HCT116 (cell line): ENCODE data around the gene GSG1L. TPM values are rescaled to one million over a fixed set of nuclear protein-coding genes. Genes with fewer than 3 reads are reported as not detected.

Experiments used
- ATAC-seq: fragments of 200-7000 bp; cut with Tn5 transposase; 2 replicates; pipeline ENCODE4 v1.9.1; 2020; ENCODE audit warnings: mild to moderate bottlenecking, moderate library complexity
- BruUV-seq: library from RNA; stranded (reverse); fragments of 400-500 nt; replicated peaks from 2 replicates; lab custom pipeline; 2021; lab: Mats Ljungman, UMichigan
- CTCF ChIA-PET: fragments of 300-600 bp; sonication (Branson Sonifier 250); formaldehyde crosslinking; loops from one replicate; lab custom pipeline; 2021; ENCODE audit warnings: antibody characterized with exemption; lab: Charles Lee
- POLR2A ChIA-PET: fragments of 300-600, 350-600 bp; sonication (Branson Sonifier 250); formaldehyde crosslinking; loops from one replicate; lab custom pipeline; 2021; ENCODE audit warnings: antibody characterized with exemption; lab: Charles Lee
- RAD21 ChIA-PET, 2 experiments: fragments of 300-600 bp; sonication (Branson Sonifier 250); formaldehyde crosslinking; loops; one replicate each; lab custom pipeline; 2023; ENCODE audit warnings: low total read pairs in 2 of 2; ENCODE audit not compliant: uncharacterized antibody in 2 of 2, unreplicated experiment in 2 of 2, low non-redundant PET in 1 of 2; lab: Charles Lee
- DNase-seq: peaks from one replicate; pipeline ENCODE4 v3.0.0-alpha.2; 2010; ENCODE audit warnings: low read depth, low spot score
- H2AFZ ChIP-seq: fragments of 200-600 bp; shearing (Covaris generic), sonication (generic); 2 replicates; pipeline ENCODE4 v1.6.1; 2017; ENCODE audit warnings: low read depth, mixed run types, mixed read lengths, antibody characterized with exemption, low read length; ENCODE audit not compliant: poor library complexity, severe bottlenecking
- H3K27ac ChIP-seq: 2 replicates; pipeline ENCODE4 v1.5.1; 2012; ENCODE audit warnings: low read depth, low read length
- H3K27me3 ChIP-seq: fragments of 200-600 bp; sonication (generic); 2 replicates; pipeline ENCODE4 v1.6.1; 2016; ENCODE audit warnings: mixed run types, low read length, mixed read lengths; ENCODE audit not compliant: insufficient read depth
- H3K36me3 ChIP-seq, 2 experiments: fragments of 200-500 bp in 1 of 2; fragments of 200-600 bp in 1 of 2; sonication (Bioruptor generic) in 1 of 2; sonication (generic) in 1 of 2; 2 replicates each; pipeline versions ENCODE4 v1.5.1 to v1.6.1; 2014 to 2016; ENCODE audit warnings: low read length in 2 of 2, inconsistent platforms in 1 of 2, mixed read lengths in 1 of 2, mixed run types in 1 of 2; ENCODE audit not compliant: insufficient read depth in 2 of 2, control insufficient read depth in 1 of 2
- H3K4me1 ChIP-seq, 2 experiments: fragments of 200-600 bp in 1 of 2; sonication (generic) in 1 of 2; 2 replicates each; pipeline versions ENCODE4 v1.5.1 to v1.6.1; 2012 to 2017; ENCODE audit warnings: low read length in 2 of 2, inconsistent platforms in 1 of 2, mild to moderate bottlenecking in 1 of 2, mixed read lengths in 1 of 2, mixed run types in 1 of 2, moderate library complexity in 1 of 2; ENCODE audit not compliant: insufficient read depth in 2 of 2, control insufficient read depth in 1 of 2
- H3K4me2 ChIP-seq: fragments of 200-600 bp; sonication (generic); 2 replicates; pipeline ENCODE4 v1.6.1; 2017; ENCODE audit warnings: mixed run types, low read length, mixed read lengths
- H3K4me3 ChIP-seq, 2 experiments: fragments of 200-600 bp in 1 of 2; sonication (generic) in 1 of 2; replicated peaks in 1 of 2; 2 replicates each; pipeline ENCODE4 v1.5.1; 2011 to 2016; ENCODE audit warnings: low read length in 2 of 2, control low read depth in 1 of 2, low read depth in 1 of 2, mild to moderate bottlenecking in 1 of 2, mixed read lengths in 1 of 2, mixed run types in 1 of 2
- H3K79me2 ChIP-seq: fragments of 200-600 bp; sonication (generic); 2 replicates; pipeline ENCODE4 v1.6.1; 2017; ENCODE audit warnings: mild to moderate bottlenecking, mixed run types, low read length, moderate library complexity, mixed read lengths; ENCODE audit not compliant: insufficient read depth
- H3K9ac ChIP-seq: fragments of 200-600 bp; sonication (generic); 2 replicates; pipeline ENCODE4 v1.6.1; 2016; ENCODE audit warnings: low read length, mixed read lengths
- H3K9me2 ChIP-seq: fragments of 200-600 bp; sonication (generic), shearing (Covaris generic); 2 replicates; pipeline ENCODE4 v1.6.1; 2017; ENCODE audit warnings: mixed run types, mild to moderate bottlenecking, moderate library complexity; ENCODE audit not compliant: insufficient read depth
- H3K9me3 ChIP-seq, 2 experiments: fragments of 200-500 bp in 1 of 2; fragments of 200-600 bp in 1 of 2; sonication (Bioruptor generic) in 1 of 2; sonication (generic) in 1 of 2; 2 replicates each; pipeline ENCODE4 v1.6.1; 2014 to 2017; ENCODE audit warnings: low read length in 2 of 2, mixed read lengths in 2 of 2, inconsistent platforms in 1 of 2, low read depth in 1 of 2, mild to moderate bottlenecking in 1 of 2, mixed run types in 1 of 2, moderate library complexity in 1 of 2; ENCODE audit not compliant: control insufficient read depth in 1 of 2, insufficient read depth in 1 of 2
- H4K20me1 ChIP-seq: fragments of 200-600 bp; sonication (generic), shearing (Covaris generic); 2 replicates; pipeline ENCODE4 v1.6.1; 2017; ENCODE audit warnings: mixed run types, mild to moderate bottlenecking, moderate library complexity; ENCODE audit not compliant: insufficient read depth
- EGR1 ChIP-seq: IDR thresholded peaks from 2 replicates; pipeline ENCODE4 v1.6.1; 2012; ENCODE audit warnings: low read depth
- ELF1 ChIP-seq: IDR thresholded peaks from 2 replicates; pipeline ENCODE4 v1.6.1; 2012; ENCODE audit warnings: low read depth, borderline replicate concordance
- EZH2phosphoT487 ChIP-seq: fragments of 200-600 bp; IDR thresholded peaks from 2 replicates; pipeline ENCODE4 v1.6.1; 2018; ENCODE audit warnings: antibody characterized with exemption, borderline replicate concordance
- POLR2AphosphoS5 ChIP-seq: IDR thresholded peaks from 2 replicates; pipeline ENCODE4 v1.6.1; 2011; ENCODE audit warnings: mild to moderate bottlenecking, low read depth, low read length, moderate library complexity
- SIN3A ChIP-seq: IDR thresholded peaks from 2 replicates; pipeline ENCODE4 v1.6.1; 2012; ENCODE audit warnings: low read depth
- SRF ChIP-seq: IDR thresholded peaks from 2 replicates; pipeline ENCODE4 v1.6.1; 2012; ENCODE audit warnings: low read depth
- TCF7L2 ChIP-seq: IDR thresholded peaks from 2 replicates; pipeline ENCODE4 v1.7.0; 2011; ENCODE audit warnings: borderline replicate concordance, inconsistent platforms; ENCODE audit not compliant: insufficient read depth, insufficient read length; ENCODE audit errors: extremely low read depth
- YY1 ChIP-seq: IDR thresholded peaks from 2 replicates; pipeline ENCODE4 v1.6.1; 2011; ENCODE audit warnings: low read length, low read depth, moderate library complexity, mild to moderate bottlenecking; ENCODE audit not compliant: insufficient replicate concordance; ENCODE audit errors: extremely low read depth
- ZNF274 ChIP-seq: fragments of 200-500 bp; sonication (Bioruptor generic); IDR thresholded peaks from 2 replicates; pipeline ENCODE4 v1.6.1; 2014; ENCODE audit warnings: mild to moderate bottlenecking, low read depth, low read length, inconsistent platforms
- intact Hi-C: fragments of 100-400 bp; cut with micrococcal nuclease; formaldehyde crosslinking; loops from 2 replicates; pipeline ENCODE4 v1.10.0; 2022
- total RNA-seq: library from RNA; stranded (reverse); gene quantifications from one replicate; pipeline ENCODE4 v1.2.1, GENCODE V29; 2021; ENCODE audit not compliant: unreplicated experiment
- TF ChIP-seq, protein P1 (sequence below), 3 experiments: fragments of 200-600 bp in 1 of 3; sonication (generic) in 1 of 3; IDR thresholded peaks in 2 of 3; conservative IDR thresholded peaks in 1 of 3; 2 replicates each; pipeline ENCODE4 v1.5.1; 2012 to 2017; ENCODE audit warnings: low read depth in 2 of 3, low read length in 2 of 3, antibody characterized with exemption in 1 of 3, borderline replicate concordance in 1 of 3, control low read depth in 1 of 3, mild to moderate bottlenecking in 1 of 3, mixed read lengths in 1 of 3, mixed run types in 1 of 3, moderate library complexity in 1 of 3; ENCODE audit not compliant: insufficient read depth in 1 of 3
- TF ChIP-seq, protein P2 (sequence below): IDR thresholded peaks from 2 replicates; pipeline ENCODE4 v1.6.1; 2012; ENCODE audit warnings: low read depth
- TF ChIP-seq, protein P3 (sequence below): IDR thresholded peaks from 2 replicates; pipeline ENCODE4 v1.6.1; 2011; ENCODE audit warnings: mild to moderate bottlenecking, low read length, moderate library complexity; ENCODE audit not compliant: insufficient replicate concordance; ENCODE audit errors: extremely low read depth

The GSG1L gene
- total RNA-seq, 1 experiment from 2014 or later: not detected

DNA sequence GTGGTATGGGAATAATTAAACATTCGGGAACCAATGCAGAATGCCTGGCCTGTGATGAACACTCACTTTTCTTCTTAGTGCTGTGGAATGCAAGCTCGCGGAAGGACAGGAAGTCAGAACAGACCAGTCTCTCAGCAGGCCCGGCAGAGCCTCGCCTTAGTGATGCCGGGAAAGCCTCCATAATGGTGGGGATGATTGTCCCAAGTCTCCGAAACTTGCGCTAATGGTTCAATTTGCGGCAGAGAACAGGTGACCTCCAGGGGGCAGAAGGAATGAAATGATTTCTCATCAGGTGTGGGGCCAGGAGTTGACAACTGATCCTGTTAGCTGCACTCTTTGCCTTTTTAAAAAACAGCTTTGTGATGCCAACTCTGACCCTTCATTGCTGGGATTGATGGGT is 170.6 kb downstream of the GSG1L start:
- H3K9ac ChIP-seq: no peak overlapping the region
- no peak overlapping the region for H3K4me3 ChIP-seq
- peak; percentile 6 for DNase-seq
- peak; percentile 78 for ATAC-seq
- no peaks in the 10 kb centered on the region for H3K36me3 ChIP-seq
- ChIA-PET CTCF (interaction anchor here (0.6 to 2.2 kb wide), 3 partner anchors 25 to 325 kb away, joined by 3 to 9 read pairs (median 4); no protein-coding TSS in a partner anchor), RAD21 (no interaction called here), POLR2A (no interaction called here)
- H3K9me3 ChIP-seq: no peaks in the 10 kb centered on the region
- no peak overlapping the region for H3K27ac ChIP-seq
- H3K9me2 ChIP-seq: no peaks in the 10 kb centered on the region
- H2AFZ ChIP-seq: no peak overlapping the region
- peaks cover 17% of the 10 kb centered on the region for H3K27me3 ChIP-seq
- no peaks in the 10 kb centered on the region for H3K4me1 ChIP-seq
- H4K20me1 ChIP-seq: no peaks in the 10 kb centered on the region
- no peak overlapping the region for H3K4me2 ChIP-seq
- intact Hi-C loops: loop anchor here (1.0 to 2.0 kb wide), 2 partner anchors 177 to 326 kb away; no protein-coding TSS in a partner anchor
- H3K79me2 ChIP-seq: no peaks in the 10 kb centered on the region
- no TSS peak for BruUV-seq
- no peak for TF ChIP-seq ELF1
- TF ChIP-seq, protein P1, sequence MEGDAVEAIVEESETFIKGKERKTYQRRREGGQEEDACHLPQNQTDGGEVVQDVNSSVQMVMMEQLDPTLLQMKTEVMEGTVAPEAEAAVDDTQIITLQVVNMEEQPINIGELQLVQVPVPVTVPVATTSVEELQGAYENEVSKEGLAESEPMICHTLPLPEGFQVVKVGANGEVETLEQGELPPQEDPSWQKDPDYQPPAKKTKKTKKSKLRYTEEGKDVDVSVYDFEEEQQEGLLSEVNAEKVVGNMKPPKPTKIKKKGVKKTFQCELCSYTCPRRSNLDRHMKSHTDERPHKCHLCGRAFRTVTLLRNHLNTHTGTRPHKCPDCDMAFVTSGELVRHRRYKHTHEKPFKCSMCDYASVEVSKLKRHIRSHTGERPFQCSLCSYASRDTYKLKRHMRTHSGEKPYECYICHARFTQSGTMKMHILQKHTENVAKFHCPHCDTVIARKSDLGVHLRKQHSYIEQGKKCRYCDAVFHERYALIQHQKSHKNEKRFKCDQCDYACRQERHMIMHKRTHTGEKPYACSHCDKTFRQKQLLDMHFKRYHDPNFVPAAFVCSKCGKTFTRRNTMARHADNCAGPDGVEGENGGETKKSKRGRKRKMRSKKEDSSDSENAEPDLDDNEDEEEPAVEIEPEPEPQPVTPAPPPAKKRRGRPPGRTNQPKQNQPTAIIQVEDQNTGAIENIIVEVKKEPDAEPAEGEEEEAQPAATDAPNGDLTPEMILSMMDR (IDR thresholded peaks at IDR 0.05 in 2 of 3, conservative IDR thresholded peaks at IDR 0.05 in 1 of 3; ENCODE audit: borderline replicate concordance in 1 of 3, insufficient read depth in 1 of 3, low read depth in 2 of 3, low read length in 2 of 3): peak; percentile 27 to 51 (median 45); a peak in 4 of 6 replicates

DNA sequence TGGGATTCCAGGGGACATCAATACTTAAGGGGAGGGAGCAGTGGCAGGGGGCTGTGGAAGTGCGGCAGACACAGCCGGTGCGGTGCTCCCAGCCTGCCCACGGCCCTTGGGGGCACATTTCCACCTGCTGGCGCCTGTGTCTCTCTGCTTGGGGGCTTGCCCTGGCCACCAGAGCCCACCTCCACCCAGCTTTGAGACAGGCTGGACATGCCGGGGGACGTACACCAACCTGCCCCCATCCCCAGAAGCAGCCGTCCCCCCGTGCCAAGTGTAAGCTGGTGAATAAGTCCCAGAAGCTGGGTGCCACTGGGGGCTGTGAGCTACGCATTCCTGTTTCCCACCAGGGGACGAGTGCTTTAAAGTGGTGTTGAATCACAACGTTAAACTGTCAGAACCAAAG is 172.6 kb downstream of the GSG1L start:
- no peak overlapping the region for H2AFZ ChIP-seq
- H3K9me3 ChIP-seq: no peaks in the 10 kb centered on the region
- no peaks in the 10 kb centered on the region for H3K4me1 ChIP-seq
- H3K4me3 ChIP-seq: no peak overlapping the region
- H3K4me2 ChIP-seq: no peak overlapping the region
- no peaks in the 10 kb centered on the region for H4K20me1 ChIP-seq
- intact Hi-C loops: no loop called here
- DNase-seq: no peak
- ATAC-seq: no peak
- no peak overlapping the region for H3K9ac ChIP-seq
- H3K36me3 ChIP-seq: no peaks in the 10 kb centered on the region
- H3K79me2 ChIP-seq: no peaks in the 10 kb centered on the region
- POLR2A ChIA-PET: no interaction called here
- no peak overlapping the region for H3K27ac ChIP-seq
- H3K27me3 ChIP-seq: peaks cover 30% of the 10 kb centered on the region
- RAD21 ChIA-PET: no interaction called here
- no peaks in the 10 kb centered on the region for H3K9me2 ChIP-seq
- CTCF ChIA-PET: no interaction called here
- no TSS peak for BruUV-seq
- no peak for TF ChIP-seq POLR2AphosphoS5
- no peak for TF ChIP-seq EGR1
- no peak for TF ChIP-seq SIN3A
- TF ChIP-seq, protein P2, sequence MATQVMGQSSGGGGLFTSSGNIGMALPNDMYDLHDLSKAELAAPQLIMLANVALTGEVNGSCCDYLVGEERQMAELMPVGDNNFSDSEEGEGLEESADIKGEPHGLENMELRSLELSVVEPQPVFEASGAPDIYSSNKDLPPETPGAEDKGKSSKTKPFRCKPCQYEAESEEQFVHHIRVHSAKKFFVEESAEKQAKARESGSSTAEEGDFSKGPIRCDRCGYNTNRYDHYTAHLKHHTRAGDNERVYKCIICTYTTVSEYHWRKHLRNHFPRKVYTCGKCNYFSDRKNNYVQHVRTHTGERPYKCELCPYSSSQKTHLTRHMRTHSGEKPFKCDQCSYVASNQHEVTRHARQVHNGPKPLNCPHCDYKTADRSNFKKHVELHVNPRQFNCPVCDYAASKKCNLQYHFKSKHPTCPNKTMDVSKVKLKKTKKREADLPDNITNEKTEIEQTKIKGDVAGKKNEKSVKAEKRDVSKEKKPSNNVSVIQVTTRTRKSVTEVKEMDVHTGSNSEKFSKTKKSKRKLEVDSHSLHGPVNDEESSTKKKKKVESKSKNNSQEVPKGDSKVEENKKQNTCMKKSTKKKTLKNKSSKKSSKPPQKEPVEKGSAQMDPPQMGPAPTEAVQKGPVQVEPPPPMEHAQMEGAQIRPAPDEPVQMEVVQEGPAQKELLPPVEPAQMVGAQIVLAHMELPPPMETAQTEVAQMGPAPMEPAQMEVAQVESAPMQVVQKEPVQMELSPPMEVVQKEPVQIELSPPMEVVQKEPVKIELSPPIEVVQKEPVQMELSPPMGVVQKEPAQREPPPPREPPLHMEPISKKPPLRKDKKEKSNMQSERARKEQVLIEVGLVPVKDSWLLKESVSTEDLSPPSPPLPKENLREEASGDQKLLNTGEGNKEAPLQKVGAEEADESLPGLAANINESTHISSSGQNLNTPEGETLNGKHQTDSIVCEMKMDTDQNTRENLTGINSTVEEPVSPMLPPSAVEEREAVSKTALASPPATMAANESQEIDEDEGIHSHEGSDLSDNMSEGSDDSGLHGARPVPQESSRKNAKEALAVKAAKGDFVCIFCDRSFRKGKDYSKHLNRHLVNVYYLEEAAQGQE: no peak
- no peak for TF ChIP-seq YY1
- no peak for TF ChIP-seq EZH2phosphoT487
- TF ChIP-seq, protein P3, sequence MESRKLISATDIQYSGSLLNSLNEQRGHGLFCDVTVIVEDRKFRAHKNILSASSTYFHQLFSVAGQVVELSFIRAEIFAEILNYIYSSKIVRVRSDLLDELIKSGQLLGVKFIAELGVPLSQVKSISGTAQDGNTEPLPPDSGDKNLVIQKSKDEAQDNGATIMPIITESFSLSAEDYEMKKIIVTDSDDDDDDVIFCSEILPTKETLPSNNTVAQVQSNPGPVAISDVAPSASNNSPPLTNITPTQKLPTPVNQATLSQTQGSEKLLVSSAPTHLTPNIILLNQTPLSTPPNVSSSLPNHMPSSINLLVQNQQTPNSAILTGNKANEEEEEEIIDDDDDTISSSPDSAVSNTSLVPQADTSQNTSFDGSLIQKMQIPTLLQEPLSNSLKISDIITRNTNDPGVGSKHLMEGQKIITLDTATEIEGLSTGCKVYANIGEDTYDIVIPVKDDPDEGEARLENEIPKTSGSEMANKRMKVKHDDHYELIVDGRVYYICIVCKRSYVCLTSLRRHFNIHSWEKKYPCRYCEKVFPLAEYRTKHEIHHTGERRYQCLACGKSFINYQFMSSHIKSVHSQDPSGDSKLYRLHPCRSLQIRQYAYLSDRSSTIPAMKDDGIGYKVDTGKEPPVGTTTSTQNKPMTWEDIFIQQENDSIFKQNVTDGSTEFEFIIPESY: no peak
- no peak for TF ChIP-seq TCF7L2
- TF ChIP-seq ZNF274: no peak
- TF ChIP-seq SRF: no peak
